HFF-Myc (cell line): ENCODE measurements around the gene TEKT2.

Source experiments
- DNase-seq: peaks from one replicate; pipeline ENCODE4 v3.0.0-alpha.2; 2011; ENCODE audit warnings: low read depth; ENCODE audit errors: extremely low read depth
- H3K4me3 ChIP-seq: replicated peaks from 2 replicates; pipeline ENCODE4 v1.5.1; 2011; ENCODE audit warnings: low read depth, mild to moderate bottlenecking, control low read depth, low read length
- CTCF ChIP-seq: IDR thresholded peaks from 2 replicates; pipeline ENCODE4 v1.5.1; 2012; ENCODE audit warnings: mild to moderate bottlenecking, low read depth, low read length, control low read depth; ENCODE audit errors: missing control alignments

TEKT2 gene

GRCh38 chr1:36083635-36084496 lies at the start of gene TEKT2:
TSS of gene TEKT2 (plus strand) at chr1:36084094. CDS start at chr1:36084922, 828 bp downstream.
- peak within 1 kb of the TSS; percentile 33 for H3K4me3 ChIP-seq
- no peak for TF ChIP-seq CTCF
- no peak for DNase-seq

- TF ChIP-seq CTCF = no peak
- DNase-seq = peak; percentile 3
- H3K4me3 ChIP-seq = no peak overlapping the region
Measured at GRCh38 chr1:36034692-36035091, 49.2 kb upstream of the TEKT2 start.

GRCh38 chr1:36035154-36035553 lies 48.7 kb upstream of the TEKT2 start:
- no peak for DNase-seq
- TF ChIP-seq CTCF = no peak
- no peak overlapping the region for H3K4me3 ChIP-seq

GRCh38 chr1:36040238-36040637 lies 43.7 kb upstream of the TEKT2 start:
- TF ChIP-seq CTCF = no peak
- no peak overlapping the region for H3K4me3 ChIP-seq
- no peak for DNase-seq

GRCh38 chr1:36051821-36052220 lies 32.1 kb upstream of the TEKT2 start:
- TF ChIP-seq CTCF = no peak
- no peak for DNase-seq
- H3K4me3 ChIP-seq = no peak overlapping the region

- TF ChIP-seq CTCF = no peak
- no peak overlapping the region for H3K4me3 ChIP-seq
Measured at GRCh38 chr1:36053978-36054377, 29.9 kb upstream of the TEKT2 start.

More at GRCh38 chr1:36053978-36054377, 29.9 kb upstream of the TEKT2 start:
- no peak for DNase-seq
